ENCODE results near the gene CDC42.
A peak's percentile ranks its signal among the peaks of the same experiment; 100 is the strongest.

Gene CDC42

DNA sequence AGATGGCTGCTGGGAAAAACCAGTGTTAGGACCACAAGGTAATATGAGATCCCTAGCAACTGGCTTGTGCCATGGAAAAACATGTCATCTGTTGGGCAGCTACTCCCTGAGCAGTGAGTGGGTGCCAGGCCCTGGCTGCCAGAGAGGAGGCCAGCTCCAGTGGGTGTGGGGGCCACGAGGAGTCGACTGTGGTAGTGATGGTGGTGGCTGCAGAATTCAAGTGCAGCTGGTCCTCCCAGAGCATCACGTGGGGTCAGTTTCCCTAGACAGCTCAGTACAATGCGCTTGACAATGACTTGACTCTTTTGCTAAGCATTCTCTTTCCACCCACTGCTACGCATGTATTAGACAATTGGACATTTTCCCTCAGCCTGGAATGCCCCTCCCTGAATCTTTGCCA is 14.5 kb upstream of the CDC42 start:
- DNase-seq: no peak

GRCh38 chr1:22039594-22040285 is 12.8 kb upstream of the CDC42 start:
- DNase-seq: peak; percentile 87

GRCh38 chr1:22040286-22040623 is 12.3 kb upstream of the CDC42 start:
- no peak for DNase-seq

GRCh38 chr1:22041505-22041904 is 11.0 kb upstream of the CDC42 start:
- DNase-seq: no peak

- no peak for DNase-seq
Measured at GRCh38 chr1:22043198-22043769, 9.2 kb upstream of the CDC42 start.

DNA sequence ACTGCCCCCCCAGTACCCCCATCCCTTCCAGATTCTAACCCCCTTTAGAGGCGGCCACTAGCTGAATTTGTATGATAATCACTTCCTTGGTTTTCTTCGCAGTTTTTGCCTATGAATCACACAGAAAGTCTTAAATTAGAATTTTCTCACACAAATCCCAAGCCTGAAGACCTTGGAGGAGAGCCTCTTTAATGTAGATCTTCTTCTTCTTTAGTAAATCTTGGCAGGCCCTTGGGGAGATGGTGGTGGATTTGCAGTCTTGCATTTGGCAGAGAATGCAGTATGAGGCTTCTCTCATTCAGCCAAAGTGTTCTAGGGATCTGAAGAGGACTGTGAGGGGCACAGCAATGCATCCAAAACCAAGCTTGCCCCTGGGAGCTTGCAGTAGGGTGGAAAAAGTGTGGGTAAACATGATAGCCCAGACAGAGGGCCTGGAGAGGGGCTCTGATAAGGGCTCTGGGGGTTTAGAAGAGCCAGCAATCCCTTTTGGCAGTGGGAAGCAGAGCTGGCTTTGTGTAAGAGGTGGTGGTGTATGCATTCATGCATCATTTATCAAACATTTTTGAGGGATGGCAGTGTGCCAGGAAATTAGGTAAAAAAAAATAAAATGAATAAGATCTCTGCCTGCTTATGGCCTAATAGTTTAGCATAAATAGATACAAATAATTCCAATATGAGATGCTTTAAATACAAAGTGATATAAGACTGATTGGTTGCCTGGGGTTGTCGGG is 7.7 kb upstream of the CDC42 start:
- no peak for DNase-seq

DNA sequence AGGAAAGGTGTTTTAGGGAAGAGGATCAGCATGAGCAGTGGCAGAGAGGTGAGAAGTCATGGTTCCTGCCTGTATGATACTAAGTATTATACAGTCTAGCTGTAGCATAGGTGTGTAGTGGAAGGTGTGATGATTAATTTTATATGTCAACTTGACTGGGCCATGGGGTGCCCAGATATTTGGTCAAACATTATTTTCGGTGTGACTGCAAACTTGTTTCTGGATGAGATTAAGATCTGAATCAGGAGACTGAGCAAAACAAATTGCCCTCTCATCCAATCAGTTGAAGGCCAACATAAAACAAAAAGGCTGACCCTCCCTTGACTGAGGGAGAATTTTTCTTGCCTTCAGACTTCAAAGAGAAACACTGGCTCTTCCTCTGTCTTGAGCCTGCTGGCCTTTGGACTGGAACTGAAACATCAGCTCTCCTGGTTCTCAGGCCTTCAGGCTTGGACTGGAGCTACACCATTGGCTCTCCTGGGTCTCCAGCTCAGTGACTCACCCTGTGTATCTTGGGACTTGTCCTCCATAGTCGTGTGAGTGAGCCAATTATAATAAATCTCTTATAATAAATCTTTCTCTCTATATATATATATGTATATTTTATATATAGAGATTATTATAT is 6.8 kb upstream of the CDC42 start:
- DNase-seq: no peak

GRCh38 chr1:22048351-22049192 is 3.9 kb upstream of the CDC42 start:
- DNase-seq: peak; percentile 67

- no peak for DNase-seq
Measured at GRCh38 chr1:22050330-22050729, 2.2 kb upstream of the CDC42 start.

- DNase-seq: no peak
Measured at GRCh38 chr1:22051607-22052114, 848 bp upstream of the CDC42 start.

GRCh38 chr1:22053017-22053860 is 730 bp downstream of the CDC42 start:
- peak; percentile 45 for DNase-seq

- DNase-seq: no peak
Measured at GRCh38 chr1:22053861-22054770, 1.6 kb downstream of the CDC42 start.

DNA sequence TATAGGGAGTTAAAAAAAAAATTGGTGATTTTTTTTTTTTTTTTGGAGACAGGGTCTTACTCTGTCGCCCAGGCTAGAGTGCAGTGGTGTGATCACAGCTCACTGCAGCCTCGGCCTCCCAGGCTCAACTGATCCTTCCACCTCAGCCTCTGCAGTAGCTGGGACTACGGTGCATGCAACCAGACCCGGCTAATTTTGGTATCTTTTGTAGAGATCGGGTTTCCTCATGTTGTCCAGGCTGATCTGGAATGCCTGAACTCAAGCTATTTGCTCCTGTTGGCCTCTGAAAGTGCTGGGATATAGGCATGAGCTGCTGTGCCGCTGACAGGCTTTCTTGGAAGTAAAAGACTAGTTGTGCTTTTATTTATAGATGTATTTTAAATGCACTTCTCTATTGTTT is 3.0 kb downstream of the CDC42 start:
- DNase-seq: no peak

- no peak for DNase-seq
Measured at GRCh38 chr1:22056043-22056442, 3.5 kb downstream of the CDC42 start.

- DNase-seq: no peak
Measured at GRCh38 chr1:22056936-22057335, 4.4 kb downstream of the CDC42 start.

GRCh38 chr1:22057861-22058260 is 5.4 kb downstream of the CDC42 start:
- DNase-seq: no peak

GRCh38 chr1:22064751-22065402 is 12.4 kb downstream of the CDC42 start:
- DNase-seq: no peak

- DNase-seq: no peak
Measured at GRCh38 chr1:22071511-22071910, 19.0 kb downstream of the CDC42 start.

- DNase-seq: no peak
Measured at GRCh38 chr1:22074803-22075202, 22.3 kb downstream of the CDC42 start.

GRCh38 chr1:22075718-22076117 is 23.2 kb downstream of the CDC42 start:
- DNase-seq: no peak

All from stimulated activated CD4-positive, alpha-beta T cell treated with anti-CD3 and anti-CD28 coated beads, Interleukin-4, amount 100 ng/mL, for 24 hours (primary cell).